Hematopoietic multipotent progenitor cell (in vitro differentiated cells): Measurements from ENCODE around the gene DOCK11. TPM values are rescaled to one million over a fixed set of nuclear protein-coding genes. Genes with fewer than 3 reads are reported as not detected.

Experiments used
- DNase-seq, 3 donors: peaks; one replicate each; pipeline ENCODE4 v3.0.0-alpha.2; 2011 to 2015; ENCODE audit warnings: low read depth in 2 of 3, low spot score in 2 of 3
- total RNA-seq: library from RNA; depleted of rRNA; stranded (reverse); fragments of >200 nt; gene quantifications from one replicate; pipeline ENCODE4 v1.2.3, GENCODE V29; 2012

The DOCK11 gene
- total RNA-seq, 1 donor = 40.1 TPM

GRCh38 chrX:118499295-118499694 lies 3.7 kb downstream of the DOCK11 start:
- DNase-seq = no peak

GRCh38 chrX:118502161-118502789 lies 6.7 kb downstream of the DOCK11 start:
- DNase-seq = peak in 2 of 3 donors; percentile 42 to 76

- DNase-seq = no peak
Observed at GRCh38 chrX:118503260-118504041, 7.8 kb downstream of the DOCK11 start.

GRCh38 chrX:118504581-118504980 lies 9.0 kb downstream of the DOCK11 start:
- no peak for DNase-seq

- DNase-seq = no peak
Observed at GRCh38 chrX:118506805-118507480, 11.3 kb downstream of the DOCK11 start.

GRCh38 chrX:118507766-118508165 lies 12.2 kb downstream of the DOCK11 start:
- no peak for DNase-seq

GRCh38 chrX:118508221-118508620 lies 12.6 kb downstream of the DOCK11 start:
- no peak for DNase-seq

- no peak for DNase-seq
Observed at GRCh38 chrX:118508635-118509034, 13.0 kb downstream of the DOCK11 start.

GRCh38 chrX:118510111-118510510 lies 14.5 kb downstream of the DOCK11 start:
- no peak for DNase-seq

- no peak for DNase-seq
Observed at GRCh38 chrX:118513120-118513898, 17.7 kb downstream of the DOCK11 start.

- no peak for DNase-seq
Observed at GRCh38 chrX:118519411-118520215, 24.0 kb downstream of the DOCK11 start.

- DNase-seq = no peak
Observed at GRCh38 chrX:118520216-118521206, 24.9 kb downstream of the DOCK11 start.

- DNase-seq = no peak
Observed at GRCh38 chrX:118521435-118521834, 25.8 kb downstream of the DOCK11 start.

GRCh38 chrX:118522230-118522926 lies 26.8 kb downstream of the DOCK11 start:
- no peak for DNase-seq

- DNase-seq = no peak
Observed at GRCh38 chrX:118523920-118524319, 28.3 kb downstream of the DOCK11 start.

GRCh38 chrX:118524344-118524743 lies 28.7 kb downstream of the DOCK11 start:
- DNase-seq = no peak

- no peak for DNase-seq
Observed at GRCh38 chrX:118525174-118525730, 29.6 kb downstream of the DOCK11 start.

GRCh38 chrX:118526149-118526548 lies 30.5 kb downstream of the DOCK11 start:
- DNase-seq = no peak
